ENCODE data around the gene LRRC38.
"Not testable (repeated sequence)": the region's sequence is repeated elsewhere in the genome, so short reads cannot be mapped to it uniquely, and the experiment has no call there.

Gene LRRC38

DNA sequence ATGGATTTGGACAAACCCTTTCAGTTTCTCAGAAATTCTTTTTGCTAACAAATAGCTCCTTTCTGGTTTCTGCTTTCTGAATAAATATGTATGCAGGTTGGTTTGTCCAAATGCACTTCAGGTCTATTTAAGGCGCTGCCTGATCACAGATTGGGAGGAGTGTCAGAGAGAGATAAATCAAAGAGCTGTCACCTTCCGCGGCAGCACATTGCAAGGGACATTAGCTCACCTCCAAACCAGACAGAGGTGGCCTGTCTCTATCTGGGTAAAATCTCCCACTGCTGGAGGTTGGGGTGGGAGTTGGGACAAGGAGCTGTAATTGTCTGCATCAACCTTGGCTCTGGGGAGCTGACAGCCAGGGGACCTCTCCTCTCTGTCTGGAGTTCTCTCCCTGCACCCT is 78.3 kb downstream of the LRRC38 start:
- TF ChIP-seq, protein P1, sequence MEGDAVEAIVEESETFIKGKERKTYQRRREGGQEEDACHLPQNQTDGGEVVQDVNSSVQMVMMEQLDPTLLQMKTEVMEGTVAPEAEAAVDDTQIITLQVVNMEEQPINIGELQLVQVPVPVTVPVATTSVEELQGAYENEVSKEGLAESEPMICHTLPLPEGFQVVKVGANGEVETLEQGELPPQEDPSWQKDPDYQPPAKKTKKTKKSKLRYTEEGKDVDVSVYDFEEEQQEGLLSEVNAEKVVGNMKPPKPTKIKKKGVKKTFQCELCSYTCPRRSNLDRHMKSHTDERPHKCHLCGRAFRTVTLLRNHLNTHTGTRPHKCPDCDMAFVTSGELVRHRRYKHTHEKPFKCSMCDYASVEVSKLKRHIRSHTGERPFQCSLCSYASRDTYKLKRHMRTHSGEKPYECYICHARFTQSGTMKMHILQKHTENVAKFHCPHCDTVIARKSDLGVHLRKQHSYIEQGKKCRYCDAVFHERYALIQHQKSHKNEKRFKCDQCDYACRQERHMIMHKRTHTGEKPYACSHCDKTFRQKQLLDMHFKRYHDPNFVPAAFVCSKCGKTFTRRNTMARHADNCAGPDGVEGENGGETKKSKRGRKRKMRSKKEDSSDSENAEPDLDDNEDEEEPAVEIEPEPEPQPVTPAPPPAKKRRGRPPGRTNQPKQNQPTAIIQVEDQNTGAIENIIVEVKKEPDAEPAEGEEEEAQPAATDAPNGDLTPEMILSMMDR (IDR thresholded peaks at IDR 0.05; ENCODE audit: extremely low read depth, insufficient read depth, missing control alignments) = no peak
- in situ Hi-C loops (cut with MboI; ENCODE audit: low pct_unique_long_range_greater_than_20kb, low sequenced_read_pairs, unreplicated experiment) = no loop called here
- no peak for DNase-seq (ENCODE audit: low spot score)

DNA sequence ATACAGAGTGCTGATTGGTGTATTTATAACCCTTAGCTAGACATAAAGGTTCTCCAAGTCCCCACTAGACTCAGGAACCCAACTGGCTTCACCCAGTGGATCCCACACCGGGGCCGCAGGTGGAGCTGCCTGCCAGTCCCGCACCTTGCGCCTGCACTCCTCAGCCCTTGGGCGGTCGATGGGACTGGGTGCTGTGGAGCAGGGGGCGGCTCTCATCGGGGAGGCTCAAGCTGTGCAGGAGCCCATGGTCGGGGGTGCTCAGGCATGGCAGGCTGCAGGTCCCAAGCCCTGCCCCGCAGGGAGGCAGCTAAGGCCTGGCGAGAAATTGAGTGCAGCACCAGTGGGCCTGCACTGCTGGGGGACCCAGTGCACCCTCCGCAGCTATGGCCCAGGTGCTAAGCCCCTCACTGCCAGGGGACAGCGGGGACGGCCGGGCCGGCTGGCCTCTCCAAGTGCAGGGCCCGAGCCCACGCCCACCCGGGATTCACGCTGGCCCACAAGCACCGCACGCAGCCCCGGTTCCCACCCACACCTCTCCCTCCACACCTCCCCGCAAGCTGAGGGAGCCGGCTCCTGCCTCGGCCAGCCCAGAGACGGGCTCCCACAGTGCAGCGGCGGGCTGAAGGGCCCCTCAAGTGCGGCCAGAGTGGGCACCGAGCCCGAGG is 80.0 kb downstream of the LRRC38 start:
- DNase-seq (ENCODE audit: low spot score); in situ Hi-C loops (cut with MboI; ENCODE audit: low pct_unique_long_range_greater_than_20kb, low sequenced_read_pairs, unreplicated experiment): not testable (repeated sequence)

DNA sequence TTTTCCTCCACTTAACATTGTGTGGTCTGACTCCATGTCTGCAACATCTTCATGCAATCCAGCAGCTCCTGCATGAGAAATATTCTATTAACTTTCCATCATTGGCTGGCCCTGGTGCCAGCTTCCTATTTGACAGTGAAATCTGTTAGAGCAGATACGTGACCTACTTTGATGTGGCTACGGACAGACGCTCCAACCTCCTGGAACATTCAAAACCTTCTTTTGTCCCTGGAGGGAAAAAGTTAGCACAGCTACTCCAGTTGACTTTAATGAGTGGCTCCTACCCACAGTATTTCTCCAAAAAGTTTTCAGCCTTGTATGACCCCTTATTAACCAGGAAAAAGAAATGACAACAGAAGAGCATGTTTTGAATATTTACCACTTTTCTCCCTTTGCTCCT is 81.6 kb downstream of the LRRC38 start:
- DNase-seq (ENCODE audit: low spot score) = no peak
- in situ Hi-C loops (cut with MboI; ENCODE audit: low pct_unique_long_range_greater_than_20kb, low sequenced_read_pairs, unreplicated experiment) = no loop called here
- TF ChIP-seq, protein P1 (IDR thresholded peaks at IDR 0.05; ENCODE audit: extremely low read depth, insufficient read depth, missing control alignments) = no peak

DNA sequence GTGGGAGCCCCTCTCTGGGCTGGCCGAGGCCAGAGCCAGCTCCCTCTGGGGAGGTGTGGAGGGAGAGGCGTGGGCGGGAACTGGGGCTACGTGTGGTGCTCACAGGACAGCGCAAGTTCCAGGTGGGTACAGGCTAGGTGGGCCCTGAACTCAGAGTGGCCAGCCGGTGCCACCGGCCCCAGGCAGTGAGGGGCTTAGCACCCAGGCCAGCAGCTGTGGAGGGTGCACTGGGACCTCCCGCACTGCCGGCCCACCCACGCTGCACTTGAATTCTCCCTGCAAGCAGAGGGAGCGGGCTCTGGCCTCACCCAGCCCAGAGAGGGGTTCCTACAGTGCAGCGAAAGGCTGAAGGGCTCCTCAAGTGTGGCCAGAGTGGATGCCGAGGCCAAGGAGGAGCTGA is 83.3 kb downstream of the LRRC38 start:
- in situ Hi-C loops (cut with MboI; ENCODE audit: low pct_unique_long_range_greater_than_20kb, low sequenced_read_pairs, unreplicated experiment) = no loop called here
- no peak for DNase-seq (ENCODE audit: low spot score)
- TF ChIP-seq, protein P1 (IDR thresholded peaks at IDR 0.05; ENCODE audit: extremely low read depth, insufficient read depth, missing control alignments) = no peak

All from GM13977 (cell line).